GM10847 (cell line): ENCODE results near the gene PUS1.

Experiments used
- POLR2A ChIP-seq: IDR thresholded peaks from 2 replicates; pipeline ENCODE4 v1.6.1; 2011; ENCODE audit not compliant: insufficient read length; ENCODE audit errors: extremely low read depth

Gene PUS1

DNA sequence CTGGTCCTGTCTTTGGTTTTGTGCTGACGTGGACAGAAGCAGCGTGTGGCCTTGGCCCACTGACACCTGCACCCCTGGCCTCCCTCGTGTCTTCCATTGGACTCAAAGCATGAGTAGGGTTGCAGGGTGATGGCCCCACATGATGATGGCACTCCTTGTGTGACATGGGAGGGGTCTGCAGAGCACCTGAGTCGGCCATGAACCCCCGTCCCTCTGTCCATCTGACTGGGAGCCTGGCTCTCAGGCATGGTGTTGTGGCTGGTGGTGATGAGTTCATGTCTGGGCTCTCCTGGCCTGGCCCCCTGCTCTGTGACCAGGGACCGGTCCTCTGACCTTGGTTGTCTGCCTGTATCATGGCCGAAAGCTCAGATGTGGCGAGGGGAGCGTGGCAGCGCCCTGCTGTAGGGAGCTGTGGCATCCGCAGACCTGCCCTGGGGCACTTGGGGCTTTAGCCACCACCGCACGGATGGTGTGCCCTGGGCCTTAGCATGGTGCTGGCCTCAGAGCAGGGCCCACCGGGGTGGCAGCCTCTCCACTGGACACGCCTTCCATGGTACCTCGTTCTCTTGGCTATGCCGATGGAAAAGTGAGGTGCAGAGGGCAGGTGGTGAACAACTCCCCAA lies 17.9 kb upstream of the PUS1 start:
- TF ChIP-seq POLR2A = no peak

DNA sequence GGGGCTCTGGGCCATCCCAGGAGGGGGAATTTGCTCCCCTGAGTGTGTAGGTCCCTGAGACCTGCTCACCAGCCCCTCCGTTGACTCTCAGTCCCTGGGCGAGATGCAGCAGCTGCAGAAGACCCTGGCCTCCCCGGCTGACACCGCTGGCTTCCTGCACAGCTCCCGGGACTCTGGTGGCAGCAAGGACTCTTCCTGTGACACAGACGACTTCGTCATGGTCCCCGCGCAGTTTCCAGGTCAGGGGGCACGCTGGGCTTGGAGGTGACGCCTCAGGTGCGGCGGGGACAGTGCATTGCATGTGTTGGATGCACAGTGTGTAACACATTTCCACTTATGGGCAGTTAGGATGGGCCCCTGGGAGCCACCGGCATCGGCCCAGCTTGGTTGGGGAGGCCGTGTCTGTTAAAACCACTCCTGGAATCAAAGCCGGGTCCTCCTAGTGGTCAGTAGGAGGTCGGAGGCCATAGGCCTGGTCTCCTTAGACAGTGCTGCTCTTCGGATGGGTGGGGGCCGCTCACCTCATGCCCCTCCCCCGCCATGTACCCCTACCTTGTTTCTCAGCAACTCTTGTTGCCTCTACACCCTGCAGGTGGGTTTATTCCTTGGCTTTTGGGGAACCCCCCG lies 17.1 kb upstream of the PUS1 start:
- no peak for TF ChIP-seq POLR2A

DNA sequence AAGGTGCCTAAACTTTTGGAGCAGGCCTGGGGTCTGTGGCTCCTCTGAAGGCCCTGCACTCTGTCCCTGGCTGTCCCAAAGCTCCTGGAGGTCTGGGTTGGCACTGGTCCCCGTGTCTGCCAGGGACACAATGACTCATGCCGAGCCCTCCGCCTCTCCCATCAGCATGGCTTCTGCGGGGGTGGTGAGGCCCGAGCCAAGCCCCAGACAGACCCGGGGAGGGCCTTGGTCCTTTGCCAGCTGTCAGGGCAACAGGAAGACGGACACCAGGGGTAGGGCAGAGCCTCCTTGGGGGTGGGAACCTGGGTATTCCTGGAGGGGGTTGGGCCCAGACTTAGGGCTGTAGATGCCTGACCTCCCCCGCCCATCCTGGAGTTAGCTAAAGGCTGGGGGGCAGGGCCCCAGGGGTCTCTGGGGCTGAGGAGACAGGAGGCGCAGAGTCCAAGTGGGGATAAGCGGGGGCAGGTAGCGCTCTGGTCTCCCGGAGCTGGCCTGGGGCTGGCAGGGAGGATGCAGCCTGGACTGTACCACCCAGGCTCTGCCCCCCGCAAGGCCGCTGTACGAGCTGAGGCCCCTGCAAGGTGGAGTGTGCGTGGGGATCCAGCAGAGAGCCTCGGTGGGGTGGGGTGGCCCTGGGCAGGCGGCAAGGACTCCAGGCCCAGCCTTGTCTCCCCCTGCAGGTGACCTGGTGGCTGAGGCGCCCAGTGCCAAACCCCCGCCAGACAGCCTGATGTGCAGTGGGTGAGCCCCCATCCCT lies 16.4 kb upstream of the PUS1 start:
- TF ChIP-seq POLR2A = no peak

DNA sequence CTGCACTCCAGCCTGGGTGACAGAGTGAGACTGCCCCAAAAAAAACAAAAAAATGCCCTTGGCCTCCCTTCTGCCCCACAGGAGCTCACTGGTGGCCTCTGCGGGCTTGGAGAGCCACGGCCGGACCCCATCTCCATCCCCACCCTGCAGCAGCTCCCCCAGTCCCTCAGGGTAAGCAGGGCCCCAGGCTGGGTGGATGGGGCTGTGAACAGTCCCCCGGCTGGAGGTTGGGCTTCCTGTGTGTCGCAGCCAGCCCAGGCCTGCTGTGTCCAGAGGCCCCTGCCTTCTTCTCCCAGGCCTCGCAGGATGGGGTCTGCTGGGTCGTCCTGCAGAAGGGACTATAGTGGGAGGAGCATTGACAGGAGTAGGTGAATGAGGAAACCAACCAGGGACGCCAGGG lies 15.4 kb upstream of the PUS1 start:
- TF ChIP-seq POLR2A = no peak

DNA sequence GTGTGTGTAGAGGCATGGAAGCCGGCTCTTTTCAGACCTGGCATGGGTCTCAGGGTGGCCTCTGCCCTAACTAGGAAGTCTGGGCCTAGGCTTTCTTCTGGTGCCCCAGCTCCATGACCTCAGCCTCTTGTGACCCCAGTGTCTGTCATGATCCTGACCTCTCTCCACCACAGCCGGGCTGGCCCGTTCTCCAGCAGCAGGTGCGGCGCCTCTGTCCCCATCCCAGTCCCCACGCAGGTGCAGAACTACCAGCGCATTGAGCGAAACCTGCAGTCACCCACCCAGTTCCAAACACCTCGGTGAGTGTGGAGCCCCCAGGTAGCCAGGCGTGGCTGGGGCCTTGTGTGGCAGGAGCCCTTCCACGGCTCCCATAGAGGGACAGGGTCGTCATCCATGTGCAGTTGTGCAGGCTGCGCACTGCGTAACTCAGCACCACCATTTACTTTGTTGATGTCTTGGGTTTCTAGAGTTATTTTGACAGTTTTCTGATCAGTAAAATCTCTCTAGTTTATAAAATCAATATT lies 14.8 kb upstream of the PUS1 start:
- TF ChIP-seq POLR2A = no peak

DNA sequence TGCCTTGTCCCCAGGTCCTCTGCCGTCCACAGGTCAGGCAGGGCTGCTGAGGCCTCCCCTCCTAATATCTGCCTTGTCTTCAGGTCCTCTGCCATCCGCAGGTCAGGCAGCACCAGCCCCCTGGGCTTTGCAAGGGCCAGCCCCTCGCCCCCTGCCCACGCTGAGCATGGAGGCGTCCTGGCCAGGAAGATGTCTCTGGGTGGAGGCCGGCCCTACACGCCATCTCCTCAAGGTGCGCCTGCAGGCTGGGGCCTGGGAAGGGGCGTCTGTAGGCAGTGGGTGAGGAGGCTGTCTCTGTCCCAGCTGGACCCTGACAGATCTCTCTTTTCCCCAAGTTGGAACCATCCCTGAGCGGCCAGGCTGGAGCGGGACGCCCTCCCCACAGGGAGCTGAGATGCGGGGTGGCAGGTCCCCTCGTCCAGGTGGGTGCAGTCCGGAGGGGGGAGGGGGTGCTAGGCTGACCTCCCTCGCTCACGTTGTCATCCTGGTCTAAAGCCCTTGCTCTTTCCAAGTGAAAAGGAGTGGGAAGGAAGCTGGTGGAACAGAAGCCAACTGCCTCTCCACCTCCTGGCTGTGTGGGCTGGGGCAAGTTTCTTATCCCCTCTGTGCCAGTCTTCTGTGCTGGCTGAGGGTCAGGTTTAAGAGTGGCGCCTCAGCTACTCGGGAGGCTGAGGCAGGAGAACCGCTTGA lies 13.9 kb upstream of the PUS1 start:
- TF ChIP-seq POLR2A = no peak

DNA sequence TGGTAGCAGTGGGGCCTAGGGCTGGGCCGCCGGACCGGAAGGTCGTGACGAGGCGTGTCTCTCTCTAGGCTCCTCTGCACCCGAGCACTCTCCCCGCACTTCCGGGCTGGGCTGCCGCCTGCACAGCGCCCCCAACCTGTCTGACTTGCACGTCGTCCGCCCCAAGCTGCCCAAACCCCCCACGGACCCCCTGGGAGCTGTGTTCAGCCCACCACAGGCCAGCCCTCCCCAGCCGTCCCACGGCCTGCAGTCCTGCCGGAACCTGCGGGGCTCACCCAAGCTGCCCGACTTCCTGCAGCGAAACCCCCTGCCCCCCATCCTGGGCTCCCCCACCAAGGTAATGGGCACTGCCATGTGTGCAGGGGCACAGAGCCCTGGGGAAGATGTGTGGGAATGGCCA lies 13.3 kb upstream of the PUS1 start:
- TF ChIP-seq POLR2A = no peak

DNA sequence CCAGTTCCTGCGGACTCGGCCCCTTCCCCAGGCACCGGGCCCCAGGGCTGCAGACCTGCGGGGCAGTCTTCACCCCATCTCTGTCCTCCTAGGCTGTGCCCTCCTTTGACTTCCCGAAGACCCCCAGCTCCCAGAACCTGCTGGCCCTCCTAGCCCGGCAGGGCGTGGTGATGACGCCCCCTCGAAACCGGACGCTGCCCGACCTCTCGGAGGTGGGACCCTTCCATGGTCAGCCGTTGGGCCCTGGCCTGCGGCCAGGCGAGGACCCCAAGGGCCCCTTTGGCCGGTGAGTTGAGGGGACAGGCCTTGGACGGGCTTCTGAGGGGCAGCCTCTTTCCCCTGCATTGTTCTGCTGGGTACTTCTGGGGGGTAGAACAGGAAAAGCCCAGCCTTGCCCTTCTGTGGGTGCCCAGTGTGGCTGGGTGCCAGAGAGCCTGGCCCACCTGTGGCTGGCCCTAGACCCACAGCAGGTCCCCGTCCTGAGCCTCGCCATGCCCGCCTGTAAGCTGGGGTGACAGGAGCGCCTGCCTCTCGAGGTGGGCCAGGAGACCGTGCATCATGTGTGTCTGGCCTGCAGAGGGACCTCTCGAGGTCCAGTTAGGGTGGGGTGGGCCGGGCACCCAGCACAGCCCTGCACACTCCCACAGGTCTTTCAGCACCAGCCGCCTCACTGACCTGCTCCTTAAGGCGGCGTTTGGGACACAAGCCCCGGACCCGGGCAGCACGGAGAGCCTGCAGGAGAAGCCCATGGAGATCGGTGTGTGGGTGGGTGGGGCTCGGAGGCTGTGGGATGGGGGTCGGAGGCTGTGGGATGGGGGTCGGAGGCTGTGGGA lies 12.6 kb upstream of the PUS1 start:
- no peak for TF ChIP-seq POLR2A

DNA sequence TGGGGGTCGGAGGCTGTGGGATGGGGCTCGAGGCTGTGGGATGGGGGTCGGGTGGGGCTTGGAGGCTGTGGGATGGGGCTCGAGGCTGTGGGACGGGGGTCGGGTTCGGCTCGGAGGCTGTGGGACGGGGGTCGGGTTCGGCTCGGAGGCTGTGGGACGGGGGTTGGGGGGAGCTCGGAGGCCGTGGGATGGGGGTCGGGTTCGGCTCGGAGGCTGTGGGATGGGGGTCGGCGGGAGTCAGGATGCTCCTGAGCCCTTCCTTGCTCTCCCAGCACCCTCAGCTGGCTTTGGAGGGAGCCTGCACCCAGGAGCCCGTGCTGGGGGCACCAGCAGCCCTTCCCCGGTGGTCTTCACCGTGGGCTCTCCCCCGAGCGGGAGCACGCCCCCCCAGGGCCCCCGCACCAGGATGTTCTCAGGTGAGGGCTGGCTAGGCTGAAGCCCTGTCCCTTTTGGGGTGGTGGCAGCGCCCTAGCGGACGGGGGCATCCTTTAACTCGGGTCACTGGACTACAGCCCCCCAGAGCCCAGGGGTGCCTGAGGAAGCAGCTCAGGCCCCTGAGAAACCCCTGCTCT lies 11.9 kb upstream of the PUS1 start:
- TF ChIP-seq POLR2A = no peak

DNA sequence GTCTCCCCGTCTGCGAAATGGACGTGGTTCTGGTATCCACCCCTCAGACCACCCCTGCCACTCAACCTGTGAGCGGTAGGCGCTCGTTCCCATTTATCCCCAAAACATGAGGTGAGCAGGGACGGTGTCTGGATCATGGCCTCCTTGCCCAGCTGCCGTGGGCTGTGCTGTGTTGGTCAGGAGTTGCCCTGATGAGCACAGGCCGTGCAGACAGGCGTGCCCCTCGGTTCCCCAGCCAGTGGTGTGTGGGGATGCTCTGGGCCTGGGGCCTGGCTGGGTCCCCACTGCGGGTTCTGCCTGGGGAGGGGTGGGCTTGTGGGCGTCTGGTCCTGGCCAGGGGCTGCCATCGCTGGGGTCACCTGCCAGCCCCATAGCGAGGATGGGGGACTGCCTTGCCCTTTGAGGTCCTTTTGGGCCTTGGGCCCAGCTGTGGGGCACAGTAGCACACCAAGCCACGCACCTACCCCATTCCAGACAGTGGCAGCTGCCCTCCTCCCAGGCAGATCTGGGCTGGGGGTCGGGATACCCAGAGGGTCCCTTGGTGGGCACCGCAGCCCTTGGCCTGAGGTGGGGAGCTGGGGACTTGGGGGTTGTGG lies 11.3 kb upstream of the PUS1 start:
- TF ChIP-seq POLR2A = no peak

DNA sequence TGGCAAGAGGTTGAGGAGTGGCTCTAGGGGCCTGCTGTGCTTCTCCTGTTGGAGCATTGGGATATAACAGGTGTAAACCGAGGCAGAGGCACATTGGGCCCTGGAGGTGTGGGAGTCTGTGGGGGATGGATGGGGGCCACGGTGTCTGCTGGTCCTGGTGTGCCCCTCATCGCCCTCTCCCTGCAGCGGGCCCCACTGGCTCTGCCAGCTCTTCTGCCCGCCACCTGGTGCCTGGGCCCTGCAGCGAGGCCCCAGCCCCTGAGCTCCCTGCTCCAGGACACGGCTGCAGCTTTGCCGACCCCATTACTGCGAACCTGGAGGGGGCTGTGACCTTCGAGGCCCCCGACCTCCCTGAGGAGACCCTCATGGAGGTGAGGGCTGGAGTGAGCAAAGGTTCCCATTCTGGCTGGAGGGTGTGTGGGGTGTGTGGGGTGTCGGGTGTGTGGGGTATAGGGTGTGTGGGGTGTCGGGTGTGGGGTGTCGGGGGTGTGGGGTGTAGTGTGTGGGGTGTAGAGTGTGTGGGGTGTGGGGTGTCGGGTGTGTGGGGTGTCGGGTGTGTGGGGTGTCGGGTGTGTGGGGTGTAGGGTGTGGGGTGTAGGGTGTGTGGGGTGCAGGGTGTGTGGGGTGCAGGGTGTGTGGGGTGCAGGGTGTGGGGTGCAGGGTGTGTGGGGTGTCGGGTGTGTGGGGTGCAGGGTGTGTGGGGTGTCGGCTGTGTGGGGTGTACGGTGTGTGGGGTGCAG lies 10.6 kb upstream of the PUS1 start:
- TF ChIP-seq POLR2A = no peak

DNA sequence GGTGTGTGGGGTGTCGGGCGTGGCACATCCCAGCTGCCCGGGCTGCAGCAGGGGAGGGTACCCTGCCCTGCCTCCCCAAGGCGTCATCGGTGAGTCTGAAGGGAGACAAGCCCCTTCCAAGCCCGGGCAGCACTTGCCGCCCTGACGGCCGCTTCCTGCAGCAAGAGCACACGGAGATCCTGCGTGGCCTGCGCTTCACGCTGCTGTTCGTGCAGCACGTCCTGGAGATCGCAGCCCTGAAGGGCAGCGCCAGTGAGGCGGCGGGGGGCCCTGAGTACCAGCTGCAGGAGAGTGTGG lies 10.1 kb upstream of the PUS1 start:
- no peak for TF ChIP-seq POLR2A

DNA sequence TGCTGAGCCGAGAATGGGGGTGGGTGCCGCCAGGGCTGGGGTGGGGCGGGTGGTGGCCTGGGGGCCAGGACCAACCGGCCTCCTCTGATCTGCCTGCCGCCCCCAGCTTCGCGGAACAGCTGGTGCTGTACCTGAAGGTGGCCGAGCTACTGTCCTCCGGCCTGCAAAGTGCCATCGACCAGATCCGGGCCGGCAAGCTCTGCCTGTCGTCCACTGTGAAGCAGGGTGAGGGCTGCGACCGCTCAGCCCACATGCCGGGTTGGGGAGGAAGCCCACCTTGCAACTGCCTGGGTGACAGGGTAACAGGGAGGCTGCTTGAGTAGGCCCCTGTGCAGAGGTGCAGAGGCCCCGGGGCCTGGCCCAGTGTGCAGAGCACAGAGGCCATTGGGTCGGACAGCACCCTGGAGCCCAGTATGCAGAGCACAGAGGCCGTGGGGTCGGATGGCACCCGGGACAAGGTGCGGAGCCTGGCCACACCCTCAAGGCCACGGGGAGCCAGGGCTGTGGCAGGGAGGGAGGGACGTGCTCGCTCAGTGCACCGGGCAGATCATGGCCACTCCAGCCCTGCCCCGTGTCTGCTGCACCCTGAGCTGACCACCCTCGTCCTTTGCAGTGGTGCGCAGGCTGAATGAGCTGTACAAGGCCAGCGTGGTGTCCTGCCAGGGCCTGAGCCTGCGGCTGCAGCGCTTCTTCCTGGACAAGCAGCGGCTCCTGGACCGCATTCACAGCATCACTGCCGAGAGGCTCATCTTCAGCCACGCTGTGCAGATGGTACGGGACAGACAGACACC lies 9.5 kb upstream of the PUS1 start:
- no peak for TF ChIP-seq POLR2A
